PC-3 (cell line): Measurements from ENCODE around the gene SH3RF3. TPM values are rescaled to one million over a fixed set of nuclear protein-coding genes. Genes with fewer than 3 reads are reported as not detected.

Source experiments
- ATAC-seq: fragments of 200-7000 bp; cut with Tn5 transposase; 2 replicates; pipeline ENCODE4 v1.9.1; 2020; ENCODE audit warnings: mild to moderate bottlenecking, moderate library complexity
- BruUV-seq: library from RNA; stranded (reverse); fragments of 400-500 nt; replicated peaks from 2 replicates; lab custom pipeline; 2021; lab: Mats Ljungman, UMichigan
- CTCF ChIA-PET: fragments of 300-600 bp; sonication (Branson Sonifier 250); formaldehyde crosslinking; loops from one replicate; lab custom pipeline; 2022; ENCODE audit warnings: antibody characterized with exemption; lab: Charles Lee
- POLR2A ChIA-PET: fragments of 300-600 bp; sonication (Branson Sonifier 250); formaldehyde crosslinking; loops from one replicate; lab custom pipeline; 2022; ENCODE audit warnings: antibody characterized with exemption; ENCODE audit not compliant: unreplicated experiment; lab: Charles Lee
- DNase-seq: peaks from one replicate; pipeline ENCODE4 v3.0.0-alpha.2; 2015
- H2AFZ ChIP-seq: fragments of 300-600 bp; sonication (generic); 2 replicates; pipeline ENCODE4 v1.6.0; 2016; ENCODE audit warnings: antibody characterized with exemption, low read length
- H3F3A ChIP-seq: fragments of 300-600 bp; sonication (generic); one replicate; pipeline ENCODE4 v1.6.0; 2017; ENCODE audit warnings: antibody characterized with exemption, low read length, control low read depth, mild to moderate bottlenecking; ENCODE audit not compliant: unreplicated experiment
- H3K27ac ChIP-seq: fragments of 300-600 bp; sonication (generic); 2 replicates; pipeline ENCODE4 v1.5.1; 2016; ENCODE audit warnings: mild to moderate bottlenecking, low read length
- H3K27me3 ChIP-seq: fragments of 300-600 bp; sonication (generic); 2 replicates; pipeline ENCODE4 v1.6.1; 2016; ENCODE audit warnings: low read length, mixed read lengths
- H3K36me3 ChIP-seq: fragments of 300-600 bp; sonication (generic); 2 replicates; pipeline ENCODE4 v1.6.1; 2016; ENCODE audit warnings: low read depth, mixed run types, low read length, mixed read lengths
- H3K4me1 ChIP-seq: fragments of 300-600 bp; sonication (generic); 2 replicates; pipeline ENCODE4 v1.5.1; 2016; ENCODE audit warnings: low read length; ENCODE audit not compliant: insufficient read depth
- H3K4me2 ChIP-seq: fragments of 300-600 bp; sonication (generic); 2 replicates; pipeline ENCODE4 v1.6.0; 2016; ENCODE audit warnings: low read length
- H3K4me3 ChIP-seq: fragments of 300-600 bp; sonication (generic); 2 replicates; pipeline ENCODE4 v1.5.1; 2016; ENCODE audit warnings: mild to moderate bottlenecking, low read length, mixed read lengths
- H3K79me2 ChIP-seq: fragments of 300-600 bp; sonication (generic); 2 replicates; pipeline ENCODE4 v1.6.1; 2017; ENCODE audit warnings: low read length, mixed read lengths
- H3K9ac ChIP-seq: fragments of 300-600 bp; sonication (generic); 2 replicates; pipeline ENCODE4 v1.6.0; 2016; ENCODE audit warnings: mild to moderate bottlenecking, low read length
- H3K9me2 ChIP-seq: fragments of 300-600 bp; sonication (generic); replicated peaks from 2 replicates; pipeline ENCODE4 v1.6.1; 2016; ENCODE audit warnings: mixed run types, low read length, mixed read lengths
- H3K9me3 ChIP-seq: fragments of 300-600 bp; sonication (generic); 2 replicates; pipeline ENCODE4 v1.6.1; 2016; ENCODE audit warnings: low read length, mixed read lengths
- H4K20me1 ChIP-seq: fragments of 300-600 bp; sonication (generic); 2 replicates; pipeline ENCODE4 v1.6.1; 2016; ENCODE audit warnings: low read length, mixed read lengths
- CTCF ChIP-seq: fragments of 300-600 bp; sonication (generic); conservative IDR thresholded peaks from 2 replicates; pipeline ENCODE4 v1.5.1; 2017; ENCODE audit warnings: antibody characterized with exemption, low read depth, mild to moderate bottlenecking, low read length
- EZH2 ChIP-seq: fragments of 300-600 bp; sonication (generic); IDR thresholded peaks from one replicate; pipeline ENCODE4 v1.6.1; 2017; ENCODE audit warnings: antibody characterized with exemption, mild to moderate bottlenecking, low read length; ENCODE audit not compliant: unreplicated experiment
- EZH2phosphoT487 ChIP-seq: fragments of 300-600 bp; sonication (generic); IDR thresholded peaks from 2 replicates; pipeline ENCODE4 v1.6.1; 2018; ENCODE audit warnings: mild to moderate bottlenecking, antibody characterized with exemption, low read length, borderline replicate concordance
- intact Hi-C: fragments of 100-400 bp; cut with micrococcal nuclease; formaldehyde crosslinking; loops from 2 replicates; pipeline ENCODE4 v1.9.0; 2023
- total RNA-seq: library from RNA; depleted of rRNA; stranded (reverse); fragments of >200 nt; gene quantifications from 2 replicates; pipeline ENCODE4 v1.2.3, GENCODE V29; 2014

SH3RF3 gene
- total RNA-seq, 1 experiment from 2014 or later, result 11.7 TPM

- Histone ChIP-seq H3K79me2 (peaks cover 40% of the 10 kb centered on the region), H3K9ac (no peak overlapping the region), H3K4me2 (no peak overlapping the region), H3K9me3 (no peaks in the 10 kb centered on the region), H3K27ac (no peak overlapping the region), H3K27me3 (no peaks in the 10 kb centered on the region), H3K4me3 (no peak overlapping the region), H2AFZ (no peak overlapping the region), H4K20me1 (no peaks in the 10 kb centered on the region), H3F3A (no peaks in the 10 kb centered on the region), H3K36me3 (no peaks in the 10 kb centered on the region), H3K4me1 (peaks cover 18% of the 10 kb centered on the region), H3K9me2 (no peaks in the 10 kb centered on the region)
- intact Hi-C loops, result loop anchor here (10.0 kb wide), 1 partner anchor 113 kb away; no protein-coding TSS in a partner anchor
- DNase-seq (no peak), ATAC-seq (no peak)
- no TSS peak for BruUV-seq
- POLR2A ChIA-PET, result no interaction called here
- no peak for TF ChIP-seq EZH2phosphoT487
- TF ChIP-seq CTCF, result no peak
- TF ChIP-seq EZH2, result no peak
- CTCF ChIA-PET, result no interaction called here
Measured at GRCh38 chr2:109247340-109247739, 118.3 kb downstream of the SH3RF3 start.

GRCh38 chr2:109247812-109248211 is 118.8 kb downstream of the SH3RF3 start:
- CTCF ChIA-PET, result no interaction called here
- H3K27me3 ChIP-seq, result no peaks in the 10 kb centered on the region
- no peaks in the 10 kb centered on the region for H3K9me2 ChIP-seq
- H3K4me2 ChIP-seq, result no peak overlapping the region
- no peaks in the 10 kb centered on the region for H3K9me3 ChIP-seq
- no TSS peak for BruUV-seq
- H3K4me1 ChIP-seq, result peaks cover 13% of the 10 kb centered on the region
- H3K27ac ChIP-seq, result no peak overlapping the region
- no peak for ATAC-seq
- intact Hi-C loops, result loop anchor here (10.0 kb wide), 1 partner anchor 113 kb away; no protein-coding TSS in a partner anchor
- H3F3A ChIP-seq, result no peaks in the 10 kb centered on the region
- H2AFZ ChIP-seq, result no peak overlapping the region
- H3K4me3 ChIP-seq, result no peak overlapping the region
- POLR2A ChIA-PET, result no interaction called here
- no peak overlapping the region for H3K9ac ChIP-seq
- H4K20me1 ChIP-seq, result no peaks in the 10 kb centered on the region
- no peaks in the 10 kb centered on the region for H3K36me3 ChIP-seq
- H3K79me2 ChIP-seq, result peaks cover 36% of the 10 kb centered on the region
- no peak for DNase-seq
- TF ChIP-seq CTCF, result no peak
- no peak for TF ChIP-seq EZH2phosphoT487
- TF ChIP-seq EZH2, result no peak

GRCh38 chr2:109248590-109248989 is 119.6 kb downstream of the SH3RF3 start:
- DNase-seq (no peak), ATAC-seq (no peak)
- CTCF ChIA-PET, result no interaction called here
- POLR2A ChIA-PET, result interaction anchor here (0.7 kb wide), 1 partner anchor 9 kb away, joined by 4 read pairs; no protein-coding TSS in a partner anchor
- TF ChIP-seq CTCF, result no peak
- no peaks in the 10 kb centered on the region for H3K9me3 ChIP-seq
- H3K4me2 ChIP-seq, result no peak overlapping the region
- no peak overlapping the region for H2AFZ ChIP-seq
- no TSS peak for BruUV-seq
- intact Hi-C loops, result loop anchor here (10.0 kb wide), 1 partner anchor 114 kb away; no protein-coding TSS in a partner anchor
- no peaks in the 10 kb centered on the region for H4K20me1 ChIP-seq
- peaks cover 6% of the 10 kb centered on the region for H3K4me1 ChIP-seq
- no peaks in the 10 kb centered on the region for H3K36me3 ChIP-seq
- H3K9me2 ChIP-seq, result no peaks in the 10 kb centered on the region
- no peak overlapping the region for H3K9ac ChIP-seq
- H3K4me3 ChIP-seq, result no peak overlapping the region
- H3K27ac ChIP-seq, result no peak overlapping the region
- no peaks in the 10 kb centered on the region for H3K27me3 ChIP-seq
- H3F3A ChIP-seq, result no peaks in the 10 kb centered on the region
- peaks cover 28% of the 10 kb centered on the region for H3K79me2 ChIP-seq
